Measurements from ENCODE around the gene CCL22. TPM values are rescaled to one million over a fixed set of nuclear protein-coding genes. Genes with fewer than 3 reads are reported as not detected.
"Not testable (repeated sequence)": the region's sequence is repeated elsewhere in the genome, so short reads cannot be mapped to it uniquely, and the experiment has no call there.

Gene CCL22
- total RNA-seq, 4 donors from 2014 or later, result not detected

- H3K27ac ChIP-seq (replicated peaks in 1 of 4), result no peak overlapping the region
- peak; percentile 79 for DNase-seq (ENCODE audit: extremely low spot score)
- H3K27me3 ChIP-seq, result no peaks in the 10 kb centered on the region
- TF ChIP-seq CTCF (IDR thresholded peaks at IDR 0.05) (no peak), POLR2AphosphoS5 (IDR thresholded peaks at IDR 0.05) (no peak), POLR2A (IDR thresholded peaks at IDR 0.05; ENCODE audit: low read depth) (no peak), EP300 (IDR thresholded peaks at IDR 0.05) (no peak)
- peaks cover 0 to 5% (median 0%) of the 10 kb centered on the region in 4 donors for H3K9me3 ChIP-seq
- H3K4me1 ChIP-seq, result peaks cover 0 to 3% (median 0%) of the 10 kb centered on the region in 4 donors
- no peaks in the 10 kb centered on the region for H3K36me3 ChIP-seq
- WGBS, result 51% methylated on average over 8 of the region's 8 CpGs
- H3K4me3 ChIP-seq, result no peak overlapping the region
- intact Hi-C loops (cut with DNase I), result no loop called here
Measured at GRCh38 chr16:57341441-57342303, 16.9 kb upstream of the CCL22 start.

- H3K27ac ChIP-seq (replicated peaks in 1 of 4); H3K36me3 ChIP-seq; H3K4me1 ChIP-seq; H3K9me3 ChIP-seq; intact Hi-C loops (cut with DNase I); H3K27me3 ChIP-seq; H3K4me3 ChIP-seq: not testable (repeated sequence)
- 97% methylated on average over 9 of the region's 9 CpGs for WGBS
- peak; percentile 70 for DNase-seq (ENCODE audit: extremely low spot score)
Measured at GRCh38 chr16:57342606-57343005, 16.0 kb upstream of the CCL22 start.

- TF ChIP-seq POLR2AphosphoS5 (IDR thresholded peaks at IDR 0.05) (no peak), CTCF (IDR thresholded peaks at IDR 0.05) (no peak), EP300 (IDR thresholded peaks at IDR 0.05) (no peak), POLR2A (IDR thresholded peaks at IDR 0.05; ENCODE audit: low read depth) (no peak)
- 80% methylated on average over 7 of the region's 7 CpGs for WGBS
- H3K4me3 ChIP-seq, result no peak overlapping the region
- intact Hi-C loops (cut with DNase I), result no loop called here
- H3K27ac ChIP-seq (replicated peaks in 1 of 4), result no peak overlapping the region
- peak; percentile 85 for DNase-seq (ENCODE audit: extremely low spot score)
- H3K4me1 ChIP-seq, result peaks cover 0 to 3% (median 0%) of the 10 kb centered on the region in 4 donors
- no peaks in the 10 kb centered on the region for H3K27me3 ChIP-seq
- no peaks in the 10 kb centered on the region for H3K9me3 ChIP-seq
- H3K36me3 ChIP-seq, result no peaks in the 10 kb centered on the region
Measured at GRCh38 chr16:57343221-57343620, 15.4 kb upstream of the CCL22 start.

GRCh38 chr16:57344094-57344493 lies 14.5 kb upstream of the CCL22 start:
- intact Hi-C loops (cut with DNase I); H3K36me3 ChIP-seq; H3K9me3 ChIP-seq; H3K4me3 ChIP-seq; H3K4me1 ChIP-seq; H3K27ac ChIP-seq (replicated peaks in 1 of 4); H3K27me3 ChIP-seq; DNase-seq (ENCODE audit: extremely low spot score): not testable (repeated sequence)
- 96% methylated on average over 5 of the region's 5 CpGs for WGBS

GRCh38 chr16:57345021-57345420 lies 13.6 kb upstream of the CCL22 start:
- intact Hi-C loops (cut with DNase I), result no loop called here
- no peaks in the 10 kb centered on the region for H3K9me3 ChIP-seq
- peak; percentile 17 for DNase-seq (ENCODE audit: extremely low spot score)
- WGBS, result 72% methylated on average over 2 of the region's 2 CpGs
- no peaks in the 10 kb centered on the region for H3K36me3 ChIP-seq
- peaks cover 0 to 3% (median 0%) of the 10 kb centered on the region in 4 donors for H3K4me1 ChIP-seq
- no peak overlapping the region for H3K4me3 ChIP-seq
- no peaks in the 10 kb centered on the region for H3K27me3 ChIP-seq
- TF ChIP-seq EP300 (IDR thresholded peaks at IDR 0.05) (no peak), CTCF (IDR thresholded peaks at IDR 0.05) (no peak), POLR2A (IDR thresholded peaks at IDR 0.05; ENCODE audit: low read depth) (no peak), POLR2AphosphoS5 (IDR thresholded peaks at IDR 0.05) (no peak)
- no peak overlapping the region for H3K27ac ChIP-seq (replicated peaks in 1 of 4)

Data from esophagus muscularis mucosa (tissue), 4 donors.